ENCODE results near the gene TENM4.

DNA sequence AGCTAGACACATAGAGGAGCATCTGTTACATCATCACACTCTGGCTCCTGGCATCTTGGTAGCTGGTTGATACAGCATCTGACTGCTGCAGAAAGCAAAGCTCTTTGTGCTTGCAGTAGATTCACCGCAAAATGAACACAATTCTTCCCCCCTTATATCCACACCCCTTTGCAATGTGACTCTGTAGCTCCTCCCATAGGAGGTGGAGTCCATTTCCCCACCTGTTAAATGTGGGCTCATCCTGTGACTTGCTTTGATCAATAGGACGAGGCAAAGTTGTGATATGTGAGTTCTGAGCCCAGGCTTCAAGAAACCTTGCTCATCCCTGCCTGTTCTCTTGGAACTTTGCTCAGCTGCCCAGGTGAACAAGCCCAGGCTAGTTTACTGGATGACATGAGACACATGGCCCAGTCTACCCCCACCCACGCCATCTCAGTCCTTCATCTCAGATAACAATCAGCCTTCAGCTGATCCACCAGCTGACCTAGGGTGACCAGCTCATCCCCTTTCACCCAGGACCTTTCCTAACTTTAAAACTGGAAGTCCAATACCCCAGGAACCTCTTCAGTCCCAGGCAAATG lies 272.2 kb downstream of the TENM4 start:
- TF ChIP-seq CTCF (IDR thresholded peaks at IDR 0.05) (no peak), POLR2A (IDR thresholded peaks at IDR 0.05) (no peak)

Measured in uterus (tissue), 2 donors.